Stimulated activated CD8-positive, alpha-beta memory T cell treated with anti-CD3 and anti-CD28 coated beads, Interleukin-12 subunit alpha, Interleukin-12 subunit beta, amount 100 ng/mL, for 24 hours (primary cell): ENCODE results near the gene VPS54.
"Not testable (repeated sequence)": the region's sequence is repeated elsewhere in the genome, so short reads cannot be mapped to it uniquely, and the experiment has no call there.

Experiments used
- DNase-seq: peaks from one replicate; pipeline ENCODE4 v3.0.0-alpha.2; 2020; ENCODE audit errors: extremely low read depth

VPS54 gene

GRCh38 chr2:63994329-63995070 lies 24.7 kb downstream of the VPS54 start:
- not testable (repeated sequence) for DNase-seq

- no peak for DNase-seq
Measured at GRCh38 chr2:63993871-63994270, 25.4 kb downstream of the VPS54 start.

GRCh38 chr2:63993130-63993584 lies 26.1 kb downstream of the VPS54 start:
- not testable (repeated sequence) for DNase-seq

GRCh38 chr2:63992061-63992685 lies 27.1 kb downstream of the VPS54 start:
- DNase-seq: no peak

- not testable (repeated sequence) for DNase-seq
Measured at GRCh38 chr2:63991173-63991999, 27.8 kb downstream of the VPS54 start.

- no peak for DNase-seq
Measured at GRCh38 chr2:63990072-63990471, 29.2 kb downstream of the VPS54 start.

GRCh38 chr2:63988842-63989436 lies 30.3 kb downstream of the VPS54 start:
- not testable (repeated sequence) for DNase-seq

GRCh38 chr2:63984606-63985359 lies 34.4 kb downstream of the VPS54 start:
- DNase-seq: no peak

GRCh38 chr2:63983986-63984605 lies 35.1 kb downstream of the VPS54 start:
- DNase-seq: no peak

- DNase-seq: no peak
Measured at GRCh38 chr2:63982335-63982734, 36.9 kb downstream of the VPS54 start.

- DNase-seq: no peak
Measured at GRCh38 chr2:63981702-63982103, 37.5 kb downstream of the VPS54 start.

- DNase-seq: no peak
Measured at GRCh38 chr2:63980794-63981193, 38.4 kb downstream of the VPS54 start.

GRCh38 chr2:63977904-63978303 lies 41.3 kb downstream of the VPS54 start:
- DNase-seq: no peak

- DNase-seq: no peak
Measured at GRCh38 chr2:63976125-63976510, 43.1 kb downstream of the VPS54 start.

- DNase-seq: no peak
Measured at GRCh38 chr2:63975437-63976124, 43.6 kb downstream of the VPS54 start.

- DNase-seq: not testable (repeated sequence)
Measured at GRCh38 chr2:63975036-63975435, 44.2 kb downstream of the VPS54 start.

GRCh38 chr2:63962186-63962585 lies 57.0 kb downstream of the VPS54 start:
- no peak for DNase-seq

GRCh38 chr2:63950414-63950813 lies 68.8 kb downstream of the VPS54 start:
- no peak for DNase-seq

GRCh38 chr2:63942788-63943187 lies 76.4 kb downstream of the VPS54 start:
- no peak for DNase-seq

- DNase-seq: not testable (repeated sequence)
Measured at GRCh38 chr2:63932104-63932503, 87.1 kb downstream of the VPS54 start.
